HPDE6-E6E7 (cell line): ENCODE data around the gene LDLRAD3.
A peak's percentile ranks its signal among the peaks of the same experiment; 100 is the strongest.

Experiments used
- DNase-seq: peaks from one replicate; pipeline ENCODE4 v3.0.0; 2011; ENCODE audit warnings: missing footprints; ENCODE audit errors: extremely low spot score

The LDLRAD3 gene

GRCh38 chr11:36047344-36047743 is 103.5 kb downstream of the LDLRAD3 start:
- DNase-seq, result no peak

GRCh38 chr11:36048496-36049247 is 104.8 kb downstream of the LDLRAD3 start:
- no peak for DNase-seq

GRCh38 chr11:36051235-36052144 is 107.6 kb downstream of the LDLRAD3 start:
- DNase-seq, result no peak

GRCh38 chr11:36053281-36053680 is 109.4 kb downstream of the LDLRAD3 start:
- no peak for DNase-seq

GRCh38 chr11:36053862-36054261 is 110.0 kb downstream of the LDLRAD3 start:
- no peak for DNase-seq

GRCh38 chr11:36054628-36055027 is 110.8 kb downstream of the LDLRAD3 start:
- DNase-seq, result no peak

GRCh38 chr11:36056160-36056751 is 112.4 kb downstream of the LDLRAD3 start:
- DNase-seq, result peak; percentile 12

GRCh38 chr11:36057379-36058042 is 113.6 kb downstream of the LDLRAD3 start:
- DNase-seq, result no peak

GRCh38 chr11:36059660-36060059 is 115.8 kb downstream of the LDLRAD3 start:
- DNase-seq, result no peak

- no peak for DNase-seq
Observed at GRCh38 chr11:36060926-36061325, 117.1 kb downstream of the LDLRAD3 start.

- no peak for DNase-seq
Observed at GRCh38 chr11:36061471-36061870, 117.6 kb downstream of the LDLRAD3 start.

GRCh38 chr11:36062796-36063365 is 119.0 kb downstream of the LDLRAD3 start:
- no peak for DNase-seq

- DNase-seq, result no peak
Observed at GRCh38 chr11:36065436-36065835, 121.6 kb downstream of the LDLRAD3 start.

- DNase-seq, result no peak
Observed at GRCh38 chr11:36066891-36067290, 123.0 kb downstream of the LDLRAD3 start.

GRCh38 chr11:36069576-36070212 is 125.8 kb downstream of the LDLRAD3 start:
- DNase-seq, result no peak

GRCh38 chr11:36070213-36070953 is 126.5 kb downstream of the LDLRAD3 start:
- no peak for DNase-seq

GRCh38 chr11:36070954-36071330 is 127.1 kb downstream of the LDLRAD3 start:
- DNase-seq, result no peak

GRCh38 chr11:36071917-36072500 is 128.1 kb downstream of the LDLRAD3 start:
- DNase-seq, result no peak

GRCh38 chr11:36073411-36074203 is 129.7 kb downstream of the LDLRAD3 start:
- DNase-seq, result peak; percentile 3
